ENCODE measurements around the gene LCP1. TPM values are rescaled to one million over a fixed set of nuclear protein-coding genes. Genes with fewer than 3 reads are reported as not detected.

LCP1 gene
- total RNA-seq, 1 experiment from 2014 or later: 54.6 TPM

- DNase-seq: no peak
- BruUV-seq (replicated peaks): no TSS peak
- H3K9me3 Mint-ChIP-seq (ENCODE audit: low read depth, unreplicated experiment): no peaks in the 10 kb centered on the region
- CTCF ChIA-PET: interaction anchor here (1.6 kb wide), 1 partner anchor 318 kb away, joined by 14 read pairs; no protein-coding TSS in a partner anchor
- no peak overlapping the region for H3K4me3 Mint-ChIP-seq (ENCODE audit: low read depth, unreplicated experiment)
- no peak overlapping the region for H3K27ac Mint-ChIP-seq (ENCODE audit: unreplicated experiment)
- peaks cover 10% of the 10 kb centered on the region for H3K4me1 Mint-ChIP-seq (ENCODE audit: low read depth, unreplicated experiment)
- H3K36me3 Mint-ChIP-seq (ENCODE audit: insufficient read depth, unreplicated experiment): peaks cover 5% of the 10 kb centered on the region
- TF ChIP-seq CTCF (IDR thresholded peaks at IDR 0.05; ENCODE audit: unreplicated experiment): no peak
- H3K27me3 Mint-ChIP-seq (ENCODE audit: unreplicated experiment): no peaks in the 10 kb centered on the region
- intact Hi-C loops (cut with micrococcal nuclease; ENCODE audit: unreplicated experiment): loop anchor here (5.0 kb wide), 1 partner anchor 73 kb away; the partner anchor contains the start of gene ZC3H13
These were observed 56.7 kb downstream of the LCP1 start for GRCh38 chr13:46124967-46125933.

- no peak overlapping the region for H3K27ac Mint-ChIP-seq (ENCODE audit: unreplicated experiment)
- no peak for DNase-seq
- H3K4me3 Mint-ChIP-seq (ENCODE audit: low read depth, unreplicated experiment): no peak overlapping the region
- CTCF ChIA-PET: no interaction called here
- BruUV-seq (replicated peaks): no TSS peak
- H3K27me3 Mint-ChIP-seq (ENCODE audit: unreplicated experiment): no peaks in the 10 kb centered on the region
- TF ChIP-seq CTCF (IDR thresholded peaks at IDR 0.05; ENCODE audit: unreplicated experiment): no peak
- H3K4me1 Mint-ChIP-seq (ENCODE audit: low read depth, unreplicated experiment): peaks cover 14% of the 10 kb centered on the region
- intact Hi-C loops (cut with micrococcal nuclease; ENCODE audit: unreplicated experiment): no loop called here
- H3K36me3 Mint-ChIP-seq (ENCODE audit: insufficient read depth, unreplicated experiment): peaks cover 5% of the 10 kb centered on the region
- no peaks in the 10 kb centered on the region for H3K9me3 Mint-ChIP-seq (ENCODE audit: low read depth, unreplicated experiment)
These were observed 57.4 kb downstream of the LCP1 start for GRCh38 chr13:46124531-46124966.

- Mint-ChIP-seq H3K36me3 (ENCODE audit: insufficient read depth, unreplicated experiment) (peaks cover 5% of the 10 kb centered on the region), H3K9me3 (ENCODE audit: low read depth, unreplicated experiment) (no peaks in the 10 kb centered on the region), H3K4me1 (ENCODE audit: low read depth, unreplicated experiment) (peaks cover 18% of the 10 kb centered on the region), H3K27ac (ENCODE audit: unreplicated experiment) (no peak overlapping the region), H3K27me3 (ENCODE audit: unreplicated experiment) (no peaks in the 10 kb centered on the region), H3K4me3 (ENCODE audit: low read depth, unreplicated experiment) (no peak overlapping the region)
- intact Hi-C loops (cut with micrococcal nuclease; ENCODE audit: unreplicated experiment): no loop called here
- DNase-seq: no peak
- TF ChIP-seq CTCF (IDR thresholded peaks at IDR 0.05; ENCODE audit: unreplicated experiment): no peak
- BruUV-seq (replicated peaks): no TSS peak
- CTCF ChIA-PET: no interaction called here
These were observed 59.7 kb downstream of the LCP1 start for GRCh38 chr13:46122304-46122703.

- H3K27me3 Mint-ChIP-seq (ENCODE audit: unreplicated experiment): no peaks in the 10 kb centered on the region
- CTCF ChIA-PET: no interaction called here
- no peak for TF ChIP-seq CTCF (IDR thresholded peaks at IDR 0.05; ENCODE audit: unreplicated experiment)
- H3K27ac Mint-ChIP-seq (ENCODE audit: unreplicated experiment): no peak overlapping the region
- no peak overlapping the region for H3K4me3 Mint-ChIP-seq (ENCODE audit: low read depth, unreplicated experiment)
- peaks cover 18% of the 10 kb centered on the region for H3K4me1 Mint-ChIP-seq (ENCODE audit: low read depth, unreplicated experiment)
- intact Hi-C loops (cut with micrococcal nuclease; ENCODE audit: unreplicated experiment): no loop called here
- BruUV-seq (replicated peaks): no TSS peak
- peaks cover 5% of the 10 kb centered on the region for H3K36me3 Mint-ChIP-seq (ENCODE audit: insufficient read depth, unreplicated experiment)
- DNase-seq: no peak
- H3K9me3 Mint-ChIP-seq (ENCODE audit: low read depth, unreplicated experiment): no peaks in the 10 kb centered on the region
These were observed 60.3 kb downstream of the LCP1 start for GRCh38 chr13:46121597-46122163.
